HG03442 (cell line): ENCODE results near the gene AP3S2.
"Not testable (repeated sequence)": the region's sequence is repeated elsewhere in the genome, so short reads cannot be mapped to it uniquely, and the experiment has no call there.

Experiments used
- ATAC-seq: cut with Tn5 transposase; IDR thresholded peaks from one replicate; pipeline ENCODE4 v1.9.1; 2021; ENCODE audit warnings: mild to moderate bottlenecking, moderate library complexity; ENCODE audit not compliant: unreplicated experiment

The AP3S2 gene

DNA sequence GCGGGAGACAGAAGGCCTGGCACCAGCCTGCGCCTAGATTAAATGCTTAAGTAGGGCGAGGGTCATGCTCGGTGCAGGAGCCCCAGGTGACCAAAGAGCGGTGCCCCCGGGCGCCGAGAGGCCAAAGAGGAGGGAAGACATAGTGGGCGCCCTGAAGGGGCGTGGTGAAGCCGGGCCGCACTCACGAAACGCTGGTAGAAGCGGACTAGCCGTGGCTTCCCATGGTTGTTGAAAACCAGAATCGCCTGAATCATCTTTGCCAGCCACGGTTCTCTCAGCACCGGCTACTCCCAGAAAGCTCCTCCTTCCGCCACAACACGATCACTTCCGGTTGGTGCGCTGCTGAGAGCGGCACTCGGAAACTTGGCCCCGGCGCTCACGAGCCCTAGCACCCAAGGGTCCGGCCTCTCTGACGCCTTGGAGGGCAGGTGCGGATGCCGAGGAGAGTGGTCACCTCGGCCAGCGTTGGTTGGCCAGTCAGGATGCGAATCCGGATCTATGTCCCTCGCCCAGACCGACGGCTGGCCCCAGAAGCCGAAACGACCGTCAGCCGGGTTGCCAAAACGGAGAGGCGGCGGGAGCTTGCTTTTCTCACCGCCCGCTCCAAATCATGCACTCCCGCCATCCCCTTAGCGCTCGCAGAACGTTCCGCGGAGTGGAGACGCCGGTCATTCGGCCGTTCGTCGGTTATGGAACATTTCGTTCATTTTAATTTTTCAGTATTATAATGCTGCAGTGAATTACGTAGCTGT lies at the start of gene AP3S2:
TSS of gene AP3S2 (minus strand) at position 299 of the 752 bp plus-strand sequence. CDS start at position 254, 45 bp downstream.
- ATAC-seq, result peak; percentile 86

DNA sequence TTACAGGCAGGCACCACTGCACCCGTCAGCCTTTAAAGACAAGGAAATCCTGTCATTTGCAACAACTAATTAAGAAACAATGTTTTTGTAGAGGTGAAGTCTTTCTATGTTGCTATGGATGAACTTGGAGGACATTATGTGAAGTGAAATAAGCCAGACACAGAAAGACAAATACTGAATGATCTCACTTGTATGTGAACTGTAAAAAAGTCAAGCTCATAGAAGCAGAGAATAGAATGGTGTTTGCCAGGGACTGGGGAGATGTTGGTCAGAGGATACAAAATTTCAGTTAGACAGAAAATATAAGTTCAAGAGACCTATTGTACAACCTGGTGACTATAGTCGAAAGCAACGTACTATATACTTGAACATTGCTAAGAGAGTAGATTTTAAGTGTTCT lies 46.1 kb upstream of the AP3S2 start:
- no peak for ATAC-seq

DNA sequence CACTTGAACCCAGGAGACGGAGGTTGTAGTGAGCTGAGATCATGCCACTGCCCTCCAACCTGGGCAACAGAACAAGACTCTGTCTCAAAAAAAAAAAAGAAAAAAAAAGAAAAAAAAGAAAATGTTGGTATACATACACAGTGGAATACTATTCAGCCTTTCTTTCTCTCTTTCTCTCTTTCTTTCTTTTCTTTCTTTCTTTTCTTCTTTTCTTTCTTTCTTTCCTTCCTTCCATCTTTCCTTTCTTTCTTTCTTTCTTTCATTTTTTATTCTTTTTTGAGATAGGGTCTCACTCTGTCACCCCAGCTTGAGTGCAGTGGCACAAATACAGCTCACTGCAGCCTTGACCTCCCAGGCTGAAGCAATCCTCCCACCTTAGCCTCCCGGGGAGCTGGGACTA lies 45.6 kb upstream of the AP3S2 start:
- ATAC-seq, result not testable (repeated sequence)

DNA sequence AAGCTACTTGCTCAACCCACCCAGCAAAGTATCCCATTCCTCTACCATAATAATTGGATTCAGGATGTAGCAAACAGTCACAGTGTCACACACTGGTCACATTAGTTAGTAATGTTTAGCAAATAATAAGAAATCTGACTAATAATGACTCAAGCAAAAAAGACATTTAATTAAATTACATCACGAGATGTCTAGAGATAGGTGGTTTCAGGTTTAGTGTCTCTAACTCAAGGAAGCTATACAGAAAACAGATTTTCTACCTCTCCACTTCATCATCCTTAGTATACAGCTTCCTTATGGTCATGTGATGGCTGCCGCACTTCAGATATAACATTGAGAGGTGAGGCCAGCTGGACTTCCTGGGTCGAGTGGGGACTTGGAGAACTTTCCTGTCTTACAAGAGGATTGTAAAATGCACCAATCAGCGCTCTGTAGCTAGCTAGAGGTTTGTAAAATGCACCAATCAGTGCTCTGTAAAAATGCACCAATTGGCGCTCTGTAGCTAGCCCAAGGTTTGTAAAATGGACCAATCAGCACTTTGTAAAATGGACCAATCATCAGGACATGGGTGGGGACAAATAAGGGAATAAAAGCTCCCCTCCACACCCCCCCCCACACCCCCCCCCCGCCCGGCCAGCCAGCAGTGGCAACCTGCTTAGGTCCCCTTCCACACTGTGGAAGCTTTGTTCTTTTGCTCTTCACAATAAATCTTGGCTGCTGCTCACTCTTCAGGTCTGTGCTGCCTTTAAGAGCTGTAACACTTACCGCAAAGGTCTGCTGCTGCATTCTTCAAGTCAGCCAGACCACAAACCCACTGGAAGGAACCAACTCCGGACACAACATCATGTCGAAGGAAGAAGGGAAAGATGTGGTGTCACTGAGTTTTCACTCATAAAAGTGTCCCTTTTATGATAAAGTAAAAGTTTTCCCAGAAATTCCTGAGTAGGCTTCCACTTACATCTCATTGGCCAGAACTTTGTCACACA lies 43.9 kb upstream of the AP3S2 start:
- no peak for ATAC-seq

DNA sequence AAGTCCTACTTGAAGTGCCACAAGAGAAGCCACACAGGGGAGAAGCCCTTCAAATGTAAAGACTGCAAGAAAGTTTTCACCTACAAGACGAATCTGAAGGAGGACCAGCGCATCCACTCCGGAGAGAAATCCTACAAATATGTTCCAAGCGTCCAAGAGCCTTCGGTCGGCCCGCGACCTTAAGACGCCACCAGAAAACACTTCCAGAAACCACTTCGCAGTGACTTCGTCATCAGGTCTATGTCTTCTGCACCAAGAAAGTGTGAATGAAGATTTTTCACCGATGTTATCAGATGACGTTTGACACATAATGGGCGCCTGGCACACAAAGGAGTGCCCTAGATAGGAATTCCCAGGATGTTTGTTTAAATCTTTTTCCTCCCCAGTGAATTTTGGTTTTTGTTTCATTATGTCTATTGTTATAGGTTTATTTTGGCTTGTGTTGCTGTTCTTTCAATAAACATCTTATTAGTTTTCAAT lies 43.0 kb upstream of the AP3S2 start:
- no peak for ATAC-seq

DNA sequence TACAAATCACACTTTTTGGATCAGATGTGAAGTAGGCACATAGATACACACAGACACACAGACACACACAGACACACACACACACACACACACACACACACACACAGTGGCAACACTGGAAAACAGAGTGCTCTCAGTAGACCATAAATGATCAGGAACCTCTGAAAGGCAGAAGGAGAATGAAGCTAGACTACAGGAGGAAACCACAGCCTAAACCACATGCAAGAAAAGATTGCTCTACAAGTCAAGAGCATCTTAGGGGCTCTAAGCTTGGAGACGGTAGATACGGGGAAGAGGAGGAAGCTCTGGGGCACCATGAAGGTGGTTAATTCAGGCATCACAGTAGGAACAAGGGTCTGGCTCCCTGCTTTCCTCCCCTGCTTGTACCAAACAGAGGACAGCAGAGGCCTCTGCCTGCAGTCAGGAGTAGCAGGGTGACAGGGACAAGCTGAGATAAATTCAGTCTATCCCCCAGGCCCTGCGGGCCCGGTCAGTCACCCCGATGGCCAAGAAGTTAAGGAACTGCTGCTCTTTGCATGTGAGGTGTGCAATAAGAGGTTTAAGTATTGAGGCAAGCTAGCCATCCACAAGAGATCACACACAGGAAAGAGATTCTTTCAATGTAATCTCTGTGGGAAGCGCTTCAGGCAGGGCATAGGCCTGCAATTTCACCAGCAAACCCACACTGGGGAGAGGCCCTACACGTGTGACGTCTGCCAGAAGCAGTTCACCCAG lies 42.4 kb upstream of the AP3S2 start:
- no peak for ATAC-seq

DNA sequence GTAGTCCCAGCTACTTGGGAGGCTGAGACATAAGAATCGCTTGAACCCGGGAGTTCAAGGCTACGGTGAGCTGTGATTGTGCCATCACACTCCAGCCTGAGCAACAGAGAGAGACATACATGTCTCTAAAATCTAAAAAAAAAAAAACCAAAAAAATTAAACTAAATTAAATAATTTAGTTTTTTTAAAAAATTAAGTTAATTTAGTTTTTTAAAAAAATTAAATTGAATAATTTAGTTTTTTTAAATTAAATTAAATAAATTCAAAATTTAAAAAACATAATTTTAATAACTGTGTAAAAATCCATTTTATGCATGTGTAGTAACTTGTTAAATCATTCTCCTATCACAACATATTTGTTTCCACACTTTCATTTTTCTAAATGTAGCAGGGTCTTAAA lies 39.1 kb upstream of the AP3S2 start:
- ATAC-seq, result no peak

DNA sequence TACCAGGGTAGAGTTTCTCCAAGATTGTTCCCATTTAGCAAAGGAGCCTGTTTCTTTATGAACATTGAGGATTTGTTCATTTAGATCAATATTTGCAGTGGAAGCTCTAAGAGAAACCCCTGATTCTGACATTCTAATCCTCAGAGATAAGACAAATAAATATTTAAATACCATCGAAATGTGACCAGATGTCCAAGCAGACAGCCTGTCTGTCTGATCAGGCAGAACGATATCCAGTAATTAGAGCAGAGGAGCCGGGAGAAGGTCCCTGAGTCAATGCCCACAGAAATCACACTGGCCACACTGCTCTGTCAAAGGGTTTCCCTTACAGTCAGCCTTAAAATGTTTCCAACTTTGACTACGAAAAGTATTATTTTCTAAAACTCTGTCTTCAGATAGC lies 34.6 kb upstream of the AP3S2 start:
- ATAC-seq, result no peak

DNA sequence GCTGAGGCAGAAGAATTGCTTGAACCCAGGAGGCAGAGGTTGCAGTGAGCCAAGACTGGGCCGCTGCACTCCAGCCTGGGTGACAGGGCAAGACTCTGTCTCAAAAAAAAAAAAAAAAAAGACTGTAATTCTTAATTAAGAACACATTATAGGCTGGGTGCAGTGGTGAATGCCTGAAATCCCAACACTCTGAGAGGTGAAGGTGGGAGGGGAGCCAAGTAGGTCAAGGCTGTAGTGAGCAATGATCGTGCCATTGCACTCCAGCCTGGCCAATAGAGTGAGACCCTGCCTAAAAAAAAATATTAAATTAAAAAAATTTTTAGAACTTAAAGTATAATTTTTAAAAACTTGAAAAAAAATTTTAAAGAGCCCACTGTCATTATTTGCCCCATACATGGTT lies 32.4 kb upstream of the AP3S2 start:
- no peak for ATAC-seq

DNA sequence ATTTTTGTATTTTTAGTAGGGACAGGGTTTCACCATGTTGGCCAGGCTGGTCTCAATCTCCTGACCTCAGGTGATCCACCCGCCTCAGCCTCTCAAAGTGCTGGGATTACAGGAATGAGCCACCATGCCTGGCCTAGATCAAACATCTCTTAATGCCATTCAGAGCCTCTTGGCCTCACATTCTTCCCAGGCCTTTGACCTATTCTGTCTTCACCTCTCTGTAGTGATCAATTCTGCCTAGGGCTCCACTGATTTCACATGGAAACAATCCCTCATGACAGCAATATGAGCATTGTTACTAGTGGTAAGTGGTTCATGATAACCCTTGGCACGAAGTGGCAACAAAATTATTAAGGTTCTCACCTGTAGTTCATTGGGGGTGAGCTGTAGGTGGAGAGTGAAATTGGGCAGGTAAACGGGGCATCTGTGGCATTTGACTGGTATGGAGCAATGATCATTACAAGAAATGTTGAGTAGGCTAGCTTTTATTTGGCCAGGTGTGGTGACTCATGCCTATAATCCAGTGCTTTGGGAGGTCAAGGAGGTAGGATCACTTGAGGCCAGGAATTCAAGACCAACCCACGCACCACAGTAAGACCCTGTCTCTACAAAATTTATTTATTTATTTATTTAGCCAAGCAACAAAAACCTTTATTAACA lies 23.8 kb upstream of the AP3S2 start:
- ATAC-seq, result no peak

DNA sequence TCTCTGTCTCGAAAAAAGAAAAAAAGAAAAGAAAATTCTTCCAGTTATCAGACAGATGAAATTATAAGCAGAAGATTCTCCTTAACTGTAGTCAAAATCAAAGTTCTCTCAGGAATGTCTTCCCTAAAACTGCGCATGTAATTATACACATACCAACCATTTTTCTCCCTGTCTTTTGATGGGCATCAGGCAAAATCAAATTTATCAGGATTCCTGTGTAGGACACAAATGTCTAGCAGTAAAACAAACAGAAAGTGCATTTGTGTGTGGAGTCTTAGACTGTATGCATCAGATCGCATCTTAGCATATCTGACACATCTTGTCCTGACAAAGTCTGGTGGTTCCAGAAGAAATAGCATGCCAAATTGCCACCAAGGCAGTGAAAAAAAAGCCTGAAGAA lies 22.9 kb upstream of the AP3S2 start:
- ATAC-seq, result no peak

DNA sequence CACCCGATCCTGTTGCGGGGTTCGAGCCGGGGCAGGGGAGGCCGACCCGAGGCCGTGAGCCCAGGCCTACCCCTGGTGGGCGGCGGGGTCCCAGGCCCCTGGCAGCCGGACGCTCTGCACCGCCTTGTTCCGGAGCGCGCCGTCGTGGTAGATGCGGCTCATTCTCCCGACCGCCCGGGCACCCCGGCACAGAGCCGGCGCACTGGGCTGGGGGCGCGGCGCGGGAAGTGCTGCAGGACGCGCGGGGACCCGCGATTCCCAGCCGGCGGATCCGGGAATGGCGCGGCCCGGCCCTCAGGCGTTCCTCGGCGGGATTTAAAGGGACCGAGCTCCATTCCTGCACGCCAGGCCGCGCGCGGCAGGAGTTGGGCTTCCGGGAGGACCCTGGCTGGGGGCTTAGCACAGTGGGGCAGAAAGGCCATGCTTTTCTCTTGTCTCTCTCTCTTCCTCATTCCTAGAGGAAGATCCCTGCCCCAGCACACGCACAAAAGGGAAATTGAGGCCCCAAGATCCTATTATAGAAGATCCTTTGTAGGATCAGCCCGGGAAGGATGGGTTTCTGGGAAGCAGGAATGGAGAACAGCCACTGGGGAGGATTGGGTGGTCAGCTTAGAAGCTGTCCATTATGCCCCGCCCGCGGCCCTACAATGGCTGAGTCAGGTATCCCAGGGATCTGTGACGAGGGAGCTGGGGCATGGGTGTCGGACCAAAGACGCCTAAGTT lies 19.0 kb upstream of the AP3S2 start, which contains the start of gene ARPIN:
TSS of gene ARPIN (minus strand) at position 279 of the 723 bp plus-strand sequence. CDS start at position 162, 117 bp downstream.
- ATAC-seq, result no peak

DNA sequence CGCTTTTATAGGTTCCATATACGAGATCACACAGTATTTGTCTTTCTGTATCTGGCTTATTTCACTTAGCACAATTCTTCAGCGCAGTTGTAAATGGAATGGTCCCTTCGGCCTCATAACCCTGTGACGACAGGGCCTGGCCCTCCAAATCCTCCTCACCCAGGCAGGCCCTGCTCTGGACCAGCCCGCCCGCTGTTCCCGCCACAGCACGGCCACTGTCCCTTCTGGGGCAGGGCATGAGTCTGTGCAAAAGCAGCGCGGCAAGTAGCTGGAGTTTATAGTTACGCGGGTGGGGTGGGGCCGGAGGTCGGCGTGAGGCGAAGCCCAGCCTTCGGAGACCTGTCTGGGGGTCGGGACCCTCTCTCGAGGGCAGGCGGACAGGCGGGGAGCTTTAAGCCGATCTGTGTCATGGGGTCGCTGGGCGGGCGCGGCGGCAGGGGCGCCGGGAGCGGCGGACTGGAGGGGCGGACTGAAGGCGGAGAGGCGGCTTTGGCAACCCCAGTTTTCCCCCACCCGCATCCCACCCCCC lies 18.4 kb upstream of the AP3S2 start:
- no peak for ATAC-seq

DNA sequence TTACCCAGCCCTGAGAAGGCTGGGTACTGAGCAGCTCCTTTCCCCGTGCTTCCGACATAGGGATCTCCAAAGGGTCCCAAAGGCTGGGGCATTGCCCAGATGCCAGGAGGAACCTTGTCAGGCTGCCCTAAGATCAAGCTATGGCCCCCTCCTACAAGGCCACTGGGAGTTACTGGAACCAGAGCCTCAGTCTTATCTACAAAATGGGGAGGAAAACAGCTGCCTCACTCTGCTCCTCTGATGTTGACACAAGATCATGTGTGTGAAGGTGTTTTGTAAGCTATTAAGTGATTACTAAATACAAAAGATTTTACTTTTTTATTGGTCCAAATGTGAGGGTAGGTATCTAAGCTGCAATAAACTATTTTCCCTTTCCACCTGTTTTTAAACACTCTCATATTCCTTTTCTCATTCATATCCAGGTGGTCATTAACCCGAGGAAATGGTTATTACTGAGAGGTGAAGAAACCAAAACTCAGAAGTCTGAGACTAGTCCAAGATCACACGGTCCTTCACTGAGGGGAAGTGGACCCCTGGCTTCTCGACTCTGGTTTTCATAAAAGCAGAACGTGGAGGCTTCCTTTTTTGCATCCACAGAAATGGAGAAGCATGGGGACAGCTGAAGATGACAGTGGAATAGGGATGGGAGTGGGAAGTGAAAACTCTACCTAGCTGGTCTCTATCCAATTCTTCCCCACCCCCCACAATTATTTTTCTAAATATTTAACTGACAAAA lies 17.3 kb upstream of the AP3S2 start:
- ATAC-seq, result no peak

DNA sequence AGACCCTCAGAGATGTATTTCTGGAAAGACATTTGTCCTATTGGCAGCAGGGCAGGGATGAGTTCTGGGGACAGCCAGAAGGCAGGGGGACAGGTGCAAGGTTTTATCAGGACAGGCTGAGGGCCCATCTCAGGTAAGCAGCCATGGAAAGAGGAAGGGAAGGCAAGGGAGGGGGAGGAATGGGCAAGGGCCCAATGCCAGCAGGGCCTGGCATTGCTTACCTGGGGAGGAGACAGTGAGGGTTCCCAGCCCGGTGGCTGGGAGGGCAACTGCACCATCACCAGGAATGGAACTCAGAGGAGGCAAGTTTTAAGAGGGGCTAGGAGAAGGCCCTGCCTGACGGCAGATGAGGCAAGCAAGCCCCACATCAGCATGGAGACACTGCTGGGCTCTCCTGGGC lies 15.8 kb upstream of the AP3S2 start:
- ATAC-seq, result no peak

DNA sequence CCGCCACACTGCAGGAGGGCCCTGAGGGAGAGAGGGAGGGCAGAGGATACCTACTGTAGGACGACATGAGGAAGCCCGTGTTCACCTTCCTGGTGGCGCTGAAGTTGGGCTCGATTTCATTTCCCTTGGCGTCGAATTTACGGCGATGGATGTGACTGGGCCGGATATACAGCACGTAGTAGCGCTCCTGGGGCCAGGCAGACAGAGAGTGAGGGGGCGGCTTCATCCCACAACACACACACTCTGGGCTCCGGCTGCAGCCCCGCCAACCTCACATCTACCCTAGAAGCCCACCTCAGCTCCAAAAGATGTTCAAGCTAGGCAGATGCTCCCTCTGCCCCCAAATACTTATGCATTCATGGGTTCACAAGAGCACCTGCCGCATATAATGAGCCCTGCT lies 14.4 kb upstream of the AP3S2 start:
- no peak for ATAC-seq

DNA sequence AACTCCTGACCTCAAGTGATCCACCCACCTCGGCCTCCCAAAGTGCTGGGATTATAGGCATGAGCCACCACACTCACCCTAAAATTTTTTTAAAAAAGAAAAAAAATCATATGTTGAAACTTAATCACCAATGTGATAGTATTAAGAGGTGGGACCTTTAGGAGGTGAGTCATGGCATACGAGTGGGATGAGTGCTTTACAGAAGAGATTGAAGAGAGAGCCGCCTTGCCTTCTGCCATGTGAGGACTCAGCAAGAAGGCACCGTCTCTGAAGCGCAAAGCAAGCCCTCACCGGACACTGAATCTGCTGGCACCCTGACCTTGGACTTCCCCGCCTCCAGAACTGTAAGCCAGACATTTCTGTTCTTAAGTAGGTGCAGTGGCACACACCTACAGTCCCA lies 13.5 kb upstream of the AP3S2 start:
- ATAC-seq, result no peak

DNA sequence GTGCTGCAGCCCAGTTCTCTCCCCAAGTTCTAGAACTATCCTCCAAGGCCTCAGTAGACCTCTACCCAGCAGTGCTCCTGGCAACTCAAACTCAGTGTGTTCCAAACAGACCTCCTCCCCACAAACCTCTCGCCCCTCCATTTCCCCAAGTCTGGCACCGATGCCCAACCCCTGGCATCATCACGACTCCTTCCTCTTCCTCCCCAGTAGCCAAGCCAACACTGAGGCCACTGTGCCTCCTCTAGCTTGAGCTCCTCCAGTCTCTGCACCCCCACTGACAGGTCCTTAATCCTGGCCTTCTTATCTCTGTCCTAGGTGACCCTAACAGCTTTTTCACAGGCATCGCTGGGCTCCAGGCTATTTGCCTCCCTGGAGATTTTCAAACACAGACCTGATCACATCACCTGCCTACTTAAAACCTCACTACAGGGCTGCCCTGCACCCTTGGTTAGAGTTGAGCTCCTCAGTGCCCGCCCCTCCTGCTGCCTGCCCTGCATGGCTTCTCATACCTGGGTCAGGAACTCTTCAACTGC lies 12.1 kb upstream of the AP3S2 start:
- ATAC-seq, result no peak

DNA sequence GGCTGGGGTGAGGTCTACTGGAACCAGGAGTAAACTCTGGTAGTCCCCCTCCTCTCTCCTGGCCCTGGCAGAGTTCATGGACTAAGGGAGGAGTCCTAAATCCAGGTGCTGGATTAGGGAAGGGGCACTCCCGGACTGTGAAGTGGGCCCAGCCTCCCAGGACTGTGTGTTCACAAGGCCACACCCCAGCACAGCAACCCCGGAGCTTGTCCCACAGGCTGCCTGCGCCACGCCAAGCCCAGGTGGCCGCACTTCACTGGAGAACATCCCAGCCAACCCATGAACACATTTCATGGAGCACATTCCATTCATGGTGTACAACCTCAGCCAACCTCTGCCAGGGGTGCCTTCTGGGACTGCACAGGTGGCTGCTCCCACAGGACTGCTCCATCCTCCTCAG lies 10.7 kb upstream of the AP3S2 start:
- no peak for ATAC-seq
